ENCODE results near the gene ADGRG6.

GRCh38 chr6:142409794-142410193, 108.0 kb downstream of the ADGRG6 start:
- no peak for TF ChIP-seq KDM1A (IDR thresholded peaks at IDR 0.05; ENCODE audit: borderline replicate concordance, low read length)
- no peak for TF ChIP-seq EP300 (IDR thresholded peaks at IDR 0.05; ENCODE audit: borderline replicate concordance in 1 of 2, low read depth in 2 of 2, low read length in 2 of 2)

Measured in H1 (cell line).